Fibroblast of pulmonary artery (primary cell): ENCODE results near the gene OOSP3.
"Not testable (repeated sequence)": the region's sequence is repeated elsewhere in the genome, so short reads cannot be mapped to it uniquely, and the experiment has no call there.

Experiments used
- DNase-seq: peaks from one replicate; pipeline ENCODE4 v3.0.0-alpha.2; 2010; ENCODE audit warnings: low read depth
- H3K4me3 ChIP-seq: replicated peaks from 2 replicates; pipeline ENCODE4 v1.5.1; 2011; ENCODE audit warnings: low read depth, mild to moderate bottlenecking, control low read depth, low read length, moderate library complexity
- CTCF ChIP-seq: IDR thresholded peaks from 2 replicates; pipeline ENCODE4 v1.5.1; 2011; ENCODE audit warnings: mild to moderate bottlenecking, control low read depth, low read length, inconsistent platforms; ENCODE audit errors: missing control alignments

The OOSP3 gene

GRCh38 chr11:59875856-59876519, 2.6 kb upstream of the OOSP3 start:
- no peak for TF ChIP-seq CTCF
- DNase-seq: no peak
- no peak overlapping the region for H3K4me3 ChIP-seq

GRCh38 chr11:59877325-59877724, 1.3 kb upstream of the OOSP3 start:
- no peak for DNase-seq
- TF ChIP-seq CTCF: no peak
- H3K4me3 ChIP-seq: no peak overlapping the region

GRCh38 chr11:59877784-59878183, 798 bp upstream of the OOSP3 start:
- DNase-seq: no peak
- no peak overlapping the region for H3K4me3 ChIP-seq
- no peak for TF ChIP-seq CTCF

GRCh38 chr11:59879567-59879966, 985 bp downstream of the OOSP3 start:
- no peak for TF ChIP-seq CTCF
- no peak for DNase-seq
- no peak overlapping the region for H3K4me3 ChIP-seq

- no peak for DNase-seq
- H3K4me3 ChIP-seq: no peak overlapping the region
- no peak for TF ChIP-seq CTCF
Measured at GRCh38 chr11:59883597-59883996, 5.0 kb downstream of the OOSP3 start.

- not testable (repeated sequence) for H3K4me3 ChIP-seq, DNase-seq
Measured at GRCh38 chr11:59887156-59887555, 8.6 kb downstream of the OOSP3 start.

GRCh38 chr11:59891781-59892181, 13.2 kb downstream of the OOSP3 start:
- no peak for TF ChIP-seq CTCF
- peak; percentile 66 for DNase-seq
- no peak overlapping the region for H3K4me3 ChIP-seq

GRCh38 chr11:59894616-59895015, 16.0 kb downstream of the OOSP3 start:
- no peak for DNase-seq
- no peak overlapping the region for H3K4me3 ChIP-seq
- no peak for TF ChIP-seq CTCF
